ENCODE measurements around the gene FBXW4.

- TF ChIP-seq CTCF (conservative IDR thresholded peaks at IDR 0.05; ENCODE audit: low read length) (no peak), EZH2phosphoT487 (IDR thresholded peaks at IDR 0.05; ENCODE audit: borderline replicate concordance, low read depth, low read length) (no peak)
These were observed 28.2 kb upstream of the FBXW4 start for GRCh38 chr10:101723176-101723575.
